Measurements from ENCODE around the gene P3H1.
"Not testable (repeated sequence)": the region's sequence is repeated elsewhere in the genome, so short reads cannot be mapped to it uniquely, and the experiment has no call there.

P3H1 gene

DNA sequence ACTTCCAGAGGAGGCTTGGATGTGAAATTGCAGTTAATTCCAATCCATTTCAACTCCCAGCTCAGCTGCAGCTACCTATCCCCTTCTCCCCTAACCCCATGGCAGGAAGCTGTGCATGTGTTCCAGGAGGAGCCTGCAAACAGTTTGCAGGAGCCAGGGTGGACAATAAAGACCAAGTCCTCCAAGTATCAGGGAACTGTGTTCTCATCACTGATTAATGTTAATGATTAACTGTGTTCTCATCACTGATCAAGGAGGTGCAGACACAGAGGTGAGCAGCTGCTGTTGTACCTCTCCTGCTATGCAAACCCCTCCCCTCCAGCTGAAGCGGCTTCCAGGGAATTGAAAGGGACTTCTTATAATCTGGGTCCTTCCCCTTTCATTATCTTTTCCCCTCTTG, 46.0 kb downstream of the P3H1 start:
- no peak for TF ChIP-seq ZNF521 (tag by site-specific recombination; IDR thresholded peaks at IDR 0.05)
- TF ChIP-seq ZNF433 (tag by site-specific recombination; IDR thresholded peaks at IDR 0.05; ENCODE audit: low read depth): no peak
- TF ChIP-seq KLF17 (tag by site-specific recombination; IDR thresholded peaks at IDR 0.05): no peak
- no peak for TF ChIP-seq ZNF140 (tag by site-specific recombination; IDR thresholded peaks at IDR 0.05)
- TF ChIP-seq ZNF843 (tag by site-specific recombination; IDR thresholded peaks at IDR 0.05): no peak
- TF ChIP-seq ZNF148 (tag by site-specific recombination; IDR thresholded peaks at IDR 0.05; ENCODE audit: borderline replicate concordance): no peak
- no peak for TF ChIP-seq ZNF423 (tag by site-specific recombination; IDR thresholded peaks at IDR 0.05)
- TF ChIP-seq OSR2 (tag by site-specific recombination; IDR thresholded peaks at IDR 0.05): no peak
- TF ChIP-seq ZNF561 (tag by site-specific recombination; IDR thresholded peaks at IDR 0.05; ENCODE audit: borderline replicate concordance): no peak
- ChIA-PET CTCF (no interaction called here), POLR2A (no interaction called here)
- Histone ChIP-seq H3K9me3 (ENCODE audit: control insufficient read depth, insufficient read depth, low read depth, low read length) (no peaks in the 10 kb centered on the region), H3K4me1 (ENCODE audit: control insufficient read depth, insufficient read depth, low read length) (no peaks in the 10 kb centered on the region), H3K36me3 (ENCODE audit: control insufficient read depth in 2 of 2, insufficient read depth in 1 of 2, low read length in 2 of 2) (peaks cover 0 to 26% of the 10 kb centered on the region in 2 experiments; a peak in 1 of 3 replicates), H3K4me3 (ENCODE audit: low read depth, low read length) (no peak overlapping the region), H3K27ac (ENCODE audit: extremely low read depth, low read depth, low read length) (no peak overlapping the region)

GRCh38 chr1:42714441-42714840, 52.4 kb downstream of the P3H1 start:
- H3K4me3 ChIP-seq (ENCODE audit: low read depth, low read length); H3K27ac ChIP-seq (ENCODE audit: extremely low read depth, low read depth, low read length); CTCF ChIA-PET; H3K4me1 ChIP-seq (ENCODE audit: control insufficient read depth, insufficient read depth, low read length); H3K9me3 ChIP-seq (ENCODE audit: control insufficient read depth, insufficient read depth, low read depth, low read length): not testable (repeated sequence)
- POLR2A ChIA-PET: interaction anchor here (0.7 to 0.8 kb wide), 3 partner anchors 12 to 1801 kb away, joined by 3 to 4 read pairs (median 3); partner anchors contain the start of genes C1orf50 and P3H1
- peaks cover 21 to 75% of the 10 kb centered on the region in 2 experiments; a peak in 2 of 3 replicates for H3K36me3 ChIP-seq (ENCODE audit: control insufficient read depth in 2 of 2, insufficient read depth in 1 of 2, low read length in 2 of 2)

DNA sequence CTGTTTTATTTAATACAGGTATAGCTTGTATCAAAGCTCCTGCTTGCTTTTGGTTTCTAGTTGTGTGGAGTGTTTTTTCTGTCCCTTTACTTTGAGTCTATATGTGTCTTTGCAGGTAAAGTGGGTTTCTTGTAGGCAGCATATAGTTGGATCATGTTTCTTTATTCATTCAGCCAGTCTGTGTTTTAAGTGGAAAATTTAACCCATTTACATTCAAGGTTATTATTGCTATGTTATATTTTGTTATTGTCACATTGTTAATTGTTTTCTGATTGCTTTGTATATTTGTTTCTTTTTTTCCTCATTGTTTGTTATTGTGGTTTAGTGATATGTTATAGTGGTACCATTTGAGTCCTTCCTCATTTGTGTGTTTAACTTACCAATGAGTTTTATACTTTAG, 53.5 kb downstream of the P3H1 start:
- CTCF ChIA-PET: interaction anchor here (0.7 kb wide), 1 partner anchor 234 kb away, joined by 6 read pairs; no protein-coding TSS in a partner anchor
- Histone ChIP-seq H3K9me3 (ENCODE audit: control insufficient read depth, insufficient read depth, low read depth, low read length) (no peaks in the 10 kb centered on the region), H3K4me1 (ENCODE audit: control insufficient read depth, insufficient read depth, low read length) (no peaks in the 10 kb centered on the region), H3K4me3 (ENCODE audit: low read depth, low read length) (no peak overlapping the region), H3K27ac (ENCODE audit: extremely low read depth, low read depth, low read length) (no peak overlapping the region), H3K36me3 (ENCODE audit: control insufficient read depth in 2 of 2, insufficient read depth in 1 of 2, low read length in 2 of 2) (peaks cover 24 to 77% of the 10 kb centered on the region in 2 experiments; a peak in 2 of 3 replicates)
- TF ChIP-seq EGR2 (tag by site-specific recombination; IDR thresholded peaks at IDR 0.05; ENCODE audit: low read depth): no peak
- TF ChIP-seq SETDB1 (IDR thresholded peaks at IDR 0.05; ENCODE audit: insufficient read length, low read length): peak; percentile 86
- peak; percentile 45 for TF ChIP-seq ZNF529 (tag by site-specific recombination; IDR thresholded peaks at IDR 0.05; ENCODE audit: insufficient replicate concordance)
- TF ChIP-seq, protein P1, sequence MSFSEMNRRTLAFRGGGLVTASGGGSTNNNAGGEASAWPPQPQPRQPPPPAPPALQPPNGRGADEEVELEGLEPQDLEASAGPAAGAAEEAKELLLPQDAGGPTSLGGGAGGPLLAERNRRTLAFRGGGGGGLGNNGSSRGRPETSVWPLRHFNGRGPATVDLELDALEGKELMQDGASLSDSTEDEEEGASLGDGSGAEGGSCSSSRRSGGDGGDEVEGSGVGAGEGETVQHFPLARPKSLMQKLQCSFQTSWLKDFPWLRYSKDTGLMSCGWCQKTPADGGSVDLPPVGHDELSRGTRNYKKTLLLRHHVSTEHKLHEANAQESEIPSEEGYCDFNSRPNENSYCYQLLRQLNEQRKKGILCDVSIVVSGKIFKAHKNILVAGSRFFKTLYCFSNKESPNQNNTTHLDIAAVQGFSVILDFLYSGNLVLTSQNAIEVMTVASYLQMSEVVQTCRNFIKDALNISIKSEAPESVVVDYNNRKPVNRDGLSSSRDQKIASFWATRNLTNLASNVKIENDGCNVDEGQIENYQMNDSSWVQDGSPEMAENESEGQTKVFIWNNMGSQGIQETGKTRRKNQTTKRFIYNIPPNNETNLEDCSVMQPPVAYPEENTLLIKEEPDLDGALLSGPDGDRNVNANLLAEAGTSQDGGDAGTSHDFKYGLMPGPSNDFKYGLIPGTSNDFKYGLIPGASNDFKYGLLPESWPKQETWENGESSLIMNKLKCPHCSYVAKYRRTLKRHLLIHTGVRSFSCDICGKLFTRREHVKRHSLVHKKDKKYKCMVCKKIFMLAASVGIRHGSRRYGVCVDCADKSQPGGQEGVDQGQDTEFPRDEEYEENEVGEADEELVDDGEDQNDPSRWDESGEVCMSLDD (tag by site-specific recombination; IDR thresholded peaks at IDR 0.05): no peak
- POLR2A ChIA-PET: no interaction called here

- H3K4me1 ChIP-seq (ENCODE audit: control insufficient read depth, insufficient read depth, low read length); H3K9me3 ChIP-seq (ENCODE audit: control insufficient read depth, insufficient read depth, low read depth, low read length); H3K4me3 ChIP-seq (ENCODE audit: low read depth, low read length); CTCF ChIA-PET; H3K27ac ChIP-seq (ENCODE audit: extremely low read depth, low read depth, low read length); POLR2A ChIA-PET: not testable (repeated sequence)
- peaks cover 29 to 79% of the 10 kb centered on the region in 2 experiments; a peak in 2 of 3 replicates for H3K36me3 ChIP-seq (ENCODE audit: control insufficient read depth in 2 of 2, insufficient read depth in 1 of 2, low read length in 2 of 2)
Measured at GRCh38 chr1:42712808-42713207, 54.0 kb downstream of the P3H1 start.
